ENCODE measurements around the gene C22orf39.

Gene C22orf39

GRCh38 chr22:19470010-19470409 is 22.5 kb upstream of the C22orf39 start:
- no peak for TF ChIP-seq NFIC (IDR thresholded peaks at IDR 0.05)
- TF ChIP-seq TEAD4 (IDR thresholded peaks at IDR 0.05), result no peak
- TF ChIP-seq REST (IDR thresholded peaks at IDR 0.05; ENCODE audit: low read depth), result no peak
- TF ChIP-seq TCF12 (IDR thresholded peaks at IDR 0.05; ENCODE audit: low read depth), result no peak
- no peak for TF ChIP-seq TAF1 (IDR thresholded peaks at IDR 0.05; ENCODE audit: low read depth)
- no peak for TF ChIP-seq ZBTB7A (IDR thresholded peaks at IDR 0.05; ENCODE audit: low read depth)
- no peak for TF ChIP-seq MAX (IDR thresholded peaks at IDR 0.05)
- no peak for TF ChIP-seq RAD21 (IDR thresholded peaks at IDR 0.05; ENCODE audit: low read depth)
- no peak for TF ChIP-seq FOXM1 (IDR thresholded peaks at IDR 0.05; ENCODE audit: borderline replicate concordance, low read depth)
- TF ChIP-seq EP300 (IDR thresholded peaks at IDR 0.05; ENCODE audit: borderline replicate concordance), result no peak
- TF ChIP-seq YY1 (IDR thresholded peaks at IDR 0.05; ENCODE audit: low read depth), result no peak
- no peak for TF ChIP-seq USF1 (IDR thresholded peaks at IDR 0.05)
- TF ChIP-seq CREB1 (IDR thresholded peaks at IDR 0.05; ENCODE audit: low read depth), result no peak
- TF ChIP-seq EGR1 (IDR thresholded peaks at IDR 0.05), result no peak
- no peak for TF ChIP-seq CEBPB (IDR thresholded peaks at IDR 0.05)

- TF ChIP-seq ZBTB7A (IDR thresholded peaks at IDR 0.05; ENCODE audit: low read depth) (no peak), EP300 (IDR thresholded peaks at IDR 0.05; ENCODE audit: borderline replicate concordance) (no peak), NFIC (IDR thresholded peaks at IDR 0.05) (no peak), USF1 (IDR thresholded peaks at IDR 0.05) (no peak), CEBPB (IDR thresholded peaks at IDR 0.05) (no peak), MAX (IDR thresholded peaks at IDR 0.05) (no peak), REST (IDR thresholded peaks at IDR 0.05; ENCODE audit: low read depth) (no peak), EGR1 (IDR thresholded peaks at IDR 0.05) (no peak), TCF12 (IDR thresholded peaks at IDR 0.05; ENCODE audit: low read depth) (no peak), TAF1 (IDR thresholded peaks at IDR 0.05; ENCODE audit: low read depth) (no peak), TEAD4 (IDR thresholded peaks at IDR 0.05) (no peak), FOXM1 (IDR thresholded peaks at IDR 0.05; ENCODE audit: borderline replicate concordance, low read depth) (no peak), YY1 (IDR thresholded peaks at IDR 0.05; ENCODE audit: low read depth) (no peak), CREB1 (IDR thresholded peaks at IDR 0.05; ENCODE audit: low read depth) (no peak), RAD21 (IDR thresholded peaks at IDR 0.05; ENCODE audit: low read depth) (no peak)
Measured at GRCh38 chr22:19469421-19469820, 21.9 kb upstream of the C22orf39 start.

GRCh38 chr22:19467912-19468311 is 20.4 kb upstream of the C22orf39 start:
- TF ChIP-seq MAX (IDR thresholded peaks at IDR 0.05) (no peak), EGR1 (IDR thresholded peaks at IDR 0.05) (no peak), TEAD4 (IDR thresholded peaks at IDR 0.05) (no peak), CREB1 (IDR thresholded peaks at IDR 0.05; ENCODE audit: low read depth) (no peak), REST (IDR thresholded peaks at IDR 0.05; ENCODE audit: low read depth) (no peak), EP300 (IDR thresholded peaks at IDR 0.05; ENCODE audit: borderline replicate concordance) (no peak), ZBTB7A (IDR thresholded peaks at IDR 0.05; ENCODE audit: low read depth) (no peak), USF1 (IDR thresholded peaks at IDR 0.05) (no peak), TCF12 (IDR thresholded peaks at IDR 0.05; ENCODE audit: low read depth) (no peak), NFIC (IDR thresholded peaks at IDR 0.05) (no peak)

Data from Ishikawa (cell line).